H1 (cell line): ENCODE data around the gene SBK2. TPM values are rescaled to one million over a fixed set of nuclear protein-coding genes. Genes with fewer than 3 reads are reported as not detected.
A peak's percentile ranks its signal among the peaks of the same experiment; 100 is the strongest.

Source experiments
- BACH1 ChIP-seq: IDR thresholded peaks from 2 replicates; pipeline ENCODE4 v1.6.1; 2012; ENCODE audit warnings: low read length, improper control_type of control experiment
- CREB1 ChIP-seq: IDR thresholded peaks from 2 replicates; pipeline ENCODE4 v1.6.1; 2012; ENCODE audit warnings: inconsistent platforms
- E2F6 ChIP-seq: IDR thresholded peaks from 2 replicates; pipeline ENCODE4 v1.6.1; 2012; ENCODE audit warnings: inconsistent platforms
- EZH2 ChIP-seq: fragments of 200-600 bp; sonication (generic); IDR thresholded peaks from 2 replicates; pipeline ENCODE4 v1.7.1; 2012; ENCODE audit warnings: low read depth, mild to moderate bottlenecking, moderate library complexity, low read length, inconsistent platforms; ENCODE audit not compliant: severe bottlenecking
- FOSL1 ChIP-seq: IDR thresholded peaks from 2 replicates; pipeline ENCODE4 v1.6.1; 2011; ENCODE audit warnings: mild to moderate bottlenecking, low read depth, low read length, moderate library complexity; ENCODE audit not compliant: insufficient read depth
- HDAC2 ChIP-seq, 2 experiments: fragments of 300-600 bp in 1 of 2; sonication (generic) in 1 of 2; IDR thresholded peaks; 2 replicates each; pipeline ENCODE4 v1.6.1; 2011 to 2012; ENCODE audit warnings: low read depth in 2 of 2, low read length in 2 of 2, mild to moderate bottlenecking in 2 of 2, moderate library complexity in 2 of 2, borderline replicate concordance in 1 of 2, inconsistent platforms in 1 of 2
- KDM5A ChIP-seq: fragments of 200-600 bp; IDR thresholded peaks from 2 replicates; pipeline ENCODE4 v1.7.1; 2012; ENCODE audit warnings: mild to moderate bottlenecking, low read length, inconsistent platforms, mixed read lengths
- MAX ChIP-seq: IDR thresholded peaks from 2 replicates; pipeline ENCODE4 v1.6.1; 2012; ENCODE audit warnings: inconsistent platforms
- NRF1 ChIP-seq: IDR thresholded peaks from 2 replicates; pipeline ENCODE4 v1.6.1; 2011; ENCODE audit warnings: mild to moderate bottlenecking, low read depth, low read length, improper control_type of control experiment
- RBBP5 ChIP-seq: IDR thresholded peaks from 2 replicates; pipeline ENCODE4 v1.7.1; 2012; ENCODE audit warnings: low read depth, mild to moderate bottlenecking, inconsistent platforms, low read length, moderate library complexity, borderline replicate concordance
- RNF2 ChIP-seq: fragments of 200-900, 300-1000 bp; sonication (generic); IDR thresholded peaks from 2 replicates; pipeline ENCODE4 v1.7.1; 2016; ENCODE audit warnings: borderline replicate concordance, low read depth, mild to moderate bottlenecking, antibody characterized with exemption, low read length; ENCODE audit not compliant: poor library complexity, severe bottlenecking; ENCODE audit errors: missing control alignments
- SAP30 ChIP-seq: fragments of 300-600 bp; sonication (generic); IDR thresholded peaks from 2 replicates; pipeline ENCODE4 v1.7.1; 2012; ENCODE audit warnings: low read length, moderate library complexity, mild to moderate bottlenecking, inconsistent platforms; ENCODE audit not compliant: insufficient read depth, insufficient replicate concordance
- SP4 ChIP-seq: IDR thresholded peaks from 2 replicates; pipeline ENCODE4 v1.6.1; 2012; ENCODE audit warnings: low read length, inconsistent platforms
- SRF ChIP-seq: IDR thresholded peaks from 2 replicates; pipeline ENCODE4 v1.6.1; 2011; ENCODE audit warnings: mild to moderate bottlenecking, low read depth, low read length, moderate library complexity
- SUZ12 ChIP-seq: fragments of 200-600 bp; sonication (generic); IDR thresholded peaks from 2 replicates; pipeline ENCODE4 v1.6.1; 2012; ENCODE audit warnings: mild to moderate bottlenecking, inconsistent platforms, low read length, moderate library complexity, mixed read lengths
- TAF7 ChIP-seq: optimal IDR thresholded peaks from 2 replicates; pipeline ENCODE3; 2011; ENCODE audit warnings: low read depth, mild to moderate bottlenecking, inconsistent platforms, low read length, moderate library complexity, borderline replicate concordance
- USF2 ChIP-seq: IDR thresholded peaks from 2 replicates; pipeline ENCODE4 v1.6.1; 2011; ENCODE audit warnings: low read length, improper control_type of control experiment
- YY1 ChIP-seq: IDR thresholded peaks from 2 replicates; pipeline ENCODE4 v1.6.1; 2011; ENCODE audit warnings: low read depth, mild to moderate bottlenecking, low read length
- polyA plus RNA-seq, 7 experiments: library from polyadenylated mRNA; depleted of rRNA in 3 of 7; stranded (reverse) in 5 of 7; unstranded in 2 of 7; fragments of >200 nt in 5 of 7; fragments of 200-250 nt in 2 of 7; gene quantifications; 1 replicate in 5 of 7; 2 replicates in 1 of 7; 4 replicates in 1 of 7; pipeline versions ENCODE4 v1.2.1 to v1.2.3, GENCODE V29; 2011 to 2013; ENCODE audit warnings: missing spikeins in 2 of 7, mixed read lengths in 2 of 7
- total RNA-seq: library from RNA; stranded (reverse); fragmentation: NEBNext Ultra II Directional; extraction: Animal tissue kit (Norgen Biotek cat#: 25700); gene quantifications from 2 replicates; pipeline ENCODE4 v1.2.1, GENCODE V29; 2021

Gene SBK2
- total and polyA plus RNA-seq, 2 of the 8 experiments (the other 6 are each of a cell fraction or from before 2014, with no cell fraction given): 3.2 to 4.1 TPM

GRCh38 chr19:55581145-55581822, 44.4 kb upstream of the SBK2 start (continued):
- no peak for TF ChIP-seq CREB1
- no peak for TF ChIP-seq SAP30
- TF ChIP-seq EZH2: no peak
- TF ChIP-seq KDM5A: 0 out of 2 replicates have a peak, but pooled peaks have one; percentile 0
- no peak for TF ChIP-seq SP4
- no peak for TF ChIP-seq RNF2
- peak; percentile 33; the same call in 1 of the 2 replicates for TF ChIP-seq MAX
- TF ChIP-seq E2F6: no peak
- TF ChIP-seq SUZ12: no peak
- TF ChIP-seq FOSL1: no peak
- TF ChIP-seq SRF: no peak
- TF ChIP-seq USF2: no peak
- TF ChIP-seq HDAC2 (IDR thresholded peaks at IDR 0.05; ENCODE audit: borderline replicate concordance in 1 of 2, low read depth in 2 of 2, low read length in 2 of 2): peak in 1 of 2 experiments; percentile 90; a peak in 1 of 4 replicates
- no peak for TF ChIP-seq NRF1
- TF ChIP-seq BACH1: no peak
- no peak for TF ChIP-seq YY1
- no peak for TF ChIP-seq TAF7
- TF ChIP-seq RBBP5: no peak
